ENCODE measurements around the gene FANK1. TPM values are rescaled to one million over a fixed set of nuclear protein-coding genes. Genes with fewer than 3 reads are reported as not detected.
"Not testable (repeated sequence)": the region's sequence is repeated elsewhere in the genome, so short reads cannot be mapped to it uniquely, and the experiment has no call there.

Gene FANK1
- polyA plus RNA-seq, 4 donors: 8.0 to 11.0 (median 10.5) TPM

GRCh38 chr10:125886914-125887512 is 9.4 kb upstream of the FANK1 start:
- no peak for DNase-seq (ENCODE audit: low read depth in 4 of 4, low spot score in 2 of 4)

GRCh38 chr10:125889441-125889840 is 6.9 kb upstream of the FANK1 start:
- not testable (repeated sequence) for DNase-seq (ENCODE audit: low read depth in 4 of 4, low spot score in 2 of 4)

- not testable (repeated sequence) for DNase-seq (ENCODE audit: low read depth in 4 of 4, low spot score in 2 of 4)
Observed at GRCh38 chr10:125892402-125892801, 4.0 kb upstream of the FANK1 start.

- DNase-seq (ENCODE audit: low read depth in 4 of 4, low spot score in 2 of 4): not testable (repeated sequence)
Observed at GRCh38 chr10:125894176-125894575, 2.2 kb upstream of the FANK1 start.

- peak; percentile 21 to 40 (median 30) for DNase-seq (ENCODE audit: low read depth in 4 of 4, low spot score in 2 of 4)
Observed at GRCh38 chr10:125895130-125896087, 955 bp upstream of the FANK1 start.

- DNase-seq (ENCODE audit: low read depth in 4 of 4, low spot score in 2 of 4): not testable (repeated sequence)
Observed at GRCh38 chr10:125897317-125897716, 953 bp downstream of the FANK1 start.

GRCh38 chr10:125900963-125901362 is 4.6 kb downstream of the FANK1 start:
- DNase-seq (ENCODE audit: low read depth in 4 of 4, low spot score in 2 of 4): not testable (repeated sequence)

GRCh38 chr10:125903135-125903640 is 6.8 kb downstream of the FANK1 start:
- not testable (repeated sequence) for DNase-seq (ENCODE audit: low read depth in 4 of 4, low spot score in 2 of 4)

- not testable (repeated sequence) for DNase-seq (ENCODE audit: low read depth in 4 of 4, low spot score in 2 of 4)
Observed at GRCh38 chr10:125905069-125905994, 9.0 kb downstream of the FANK1 start.

DNA sequence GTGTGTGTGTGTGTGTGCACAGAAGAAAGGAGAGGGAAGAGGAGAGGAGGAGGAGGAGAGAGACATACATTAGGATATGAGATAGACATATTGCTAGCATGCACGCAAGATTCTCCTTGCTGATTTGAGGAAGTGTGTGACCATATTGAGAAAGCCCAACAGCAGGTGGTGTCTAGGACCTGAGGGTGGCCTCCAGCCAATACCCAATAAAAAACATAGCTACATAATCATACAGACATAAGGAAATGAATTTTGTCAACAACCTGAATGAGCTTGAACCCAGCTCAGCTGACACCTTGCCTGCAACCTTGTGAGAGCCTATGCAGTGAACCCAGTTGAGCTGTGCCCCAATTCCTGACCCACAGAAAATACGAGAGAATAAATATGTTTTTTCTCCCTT is 11.2 kb downstream of the FANK1 start:
- DNase-seq (ENCODE audit: low read depth in 4 of 4, low spot score in 2 of 4): not testable (repeated sequence)

DNA sequence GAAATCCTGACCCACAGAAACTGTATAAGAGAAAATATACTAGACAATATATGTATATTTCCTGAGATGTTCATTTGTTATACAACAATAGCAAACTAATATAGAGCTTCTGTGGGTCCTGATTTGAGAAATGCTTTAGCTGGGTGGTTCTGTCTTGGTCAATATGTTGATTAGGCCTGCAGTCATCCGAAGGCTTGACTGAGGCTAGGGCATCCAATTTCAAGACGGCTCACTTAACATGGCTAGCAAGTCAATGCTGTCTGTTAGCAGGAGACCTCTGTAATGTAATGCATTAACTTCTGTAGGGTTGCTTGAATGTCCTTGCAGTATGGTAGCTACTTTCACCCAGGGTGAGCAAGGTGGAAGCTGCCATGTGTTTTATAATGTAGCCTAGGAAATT is 12.4 kb downstream of the FANK1 start:
- not testable (repeated sequence) for DNase-seq (ENCODE audit: low read depth in 4 of 4, low spot score in 2 of 4)

GRCh38 chr10:125909491-125909890 is 13.1 kb downstream of the FANK1 start:
- DNase-seq (ENCODE audit: low read depth in 4 of 4, low spot score in 2 of 4): not testable (repeated sequence)

- DNase-seq (ENCODE audit: low read depth in 4 of 4, low spot score in 2 of 4): no peak
Observed at GRCh38 chr10:125911145-125911544, 14.8 kb downstream of the FANK1 start.

DNA sequence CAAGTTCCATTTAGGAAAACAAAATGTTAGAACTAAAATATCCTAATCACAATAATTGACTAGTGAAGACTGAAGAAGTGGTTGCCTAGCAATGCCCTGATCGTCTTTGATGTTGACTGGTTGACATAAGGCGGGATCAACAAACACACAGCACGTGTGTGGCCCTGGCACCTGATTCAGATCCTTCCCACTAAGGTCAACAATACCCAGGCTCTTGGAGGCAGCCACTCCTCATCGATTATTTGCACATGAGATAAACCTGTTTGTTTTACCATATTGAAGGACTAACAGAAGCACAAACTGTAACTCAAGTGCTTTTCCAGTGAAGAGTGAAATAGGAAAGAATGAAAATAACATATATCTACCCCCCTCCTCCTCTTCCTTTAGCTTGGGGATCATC is 15.6 kb downstream of the FANK1 start:
- no peak for DNase-seq (ENCODE audit: low read depth in 4 of 4, low spot score in 2 of 4)

GRCh38 chr10:125913277-125913676 is 16.9 kb downstream of the FANK1 start:
- not testable (repeated sequence) for DNase-seq (ENCODE audit: low read depth in 4 of 4, low spot score in 2 of 4)

- DNase-seq (ENCODE audit: low read depth in 4 of 4, low spot score in 2 of 4): no peak
Observed at GRCh38 chr10:125916977-125917376, 20.6 kb downstream of the FANK1 start.

GRCh38 chr10:125917704-125918361 is 21.5 kb downstream of the FANK1 start:
- not testable (repeated sequence) for DNase-seq (ENCODE audit: low read depth in 4 of 4, low spot score in 2 of 4)

- not testable (repeated sequence) for DNase-seq (ENCODE audit: low read depth in 4 of 4, low spot score in 2 of 4)
Observed at GRCh38 chr10:125921643-125922306, 25.4 kb downstream of the FANK1 start.

GRCh38 chr10:125925262-125925834 is 29.0 kb downstream of the FANK1 start:
- no peak for DNase-seq (ENCODE audit: low read depth in 4 of 4, low spot score in 2 of 4)

Measured in left renal cortex interstitium (tissue), 4 donors.